ENCODE data around the gene TMCC2. TPM values are rescaled to one million over a fixed set of nuclear protein-coding genes. Genes with fewer than 3 reads are reported as not detected.
"Not testable (repeated sequence)": the region's sequence is repeated elsewhere in the genome, so short reads cannot be mapped to it uniquely, and the experiment has no call there.

TMCC2 gene
- total RNA-seq, 2 experiments from 2014 or later = 9.8 to 10.1 TPM

DNA sequence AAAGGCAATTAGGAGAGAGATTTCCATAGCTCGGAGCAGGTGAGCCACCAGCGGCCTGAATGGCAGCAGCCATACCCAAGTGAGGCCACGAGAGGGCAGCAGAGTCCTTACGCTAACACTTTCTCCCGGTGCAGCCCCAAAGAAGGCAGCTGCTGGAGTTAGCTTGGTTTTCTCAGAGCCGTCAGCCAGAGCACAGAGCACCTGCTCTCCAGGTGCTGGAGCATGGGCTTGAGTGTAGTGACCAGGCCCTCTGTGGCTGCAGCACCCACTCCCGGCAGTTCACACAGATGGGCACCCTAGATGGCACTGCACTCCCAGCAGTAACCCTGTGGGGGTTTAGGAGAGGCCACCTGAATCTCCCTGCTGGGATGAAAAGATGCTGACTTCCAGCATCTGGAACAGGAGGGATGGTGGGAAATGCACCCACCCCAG, 45.8 kb downstream of the TMCC2 start:
- Mint-ChIP-seq H3K4me1 (ENCODE audit: low read depth) (peaks cover 30% of the 10 kb centered on the region), H3K36me3 (no peaks in the 10 kb centered on the region), H3K27me3 (no peaks in the 10 kb centered on the region), H3K4me3 (no peak overlapping the region), H3K9me3 (no peaks in the 10 kb centered on the region), H3K27ac (no peak overlapping the region)
- intact Hi-C loops (cut with micrococcal nuclease) = loop anchor here (1.0 to 5.0 kb wide), 5 partner anchors 11 to 214 kb away; partner anchors contain the start of gene NUAK2
- CTCF ChIA-PET = interaction anchor here (0.6 to 21.5 kb wide), 42 partner anchors 8 to 803 kb away, joined by 3 to 1370 read pairs (median 5); partner anchors contain the start of genes NUAK2 and TMCC2
- POLR2A ChIA-PET = interaction anchor here (1.1 to 1.9 kb wide), 4 partner anchors 11 to 51 kb away, joined by 4 to 14 read pairs (median 8); partner anchors contain the start of gene NUAK2
- peak; percentile 91 for DNase-seq

DNA sequence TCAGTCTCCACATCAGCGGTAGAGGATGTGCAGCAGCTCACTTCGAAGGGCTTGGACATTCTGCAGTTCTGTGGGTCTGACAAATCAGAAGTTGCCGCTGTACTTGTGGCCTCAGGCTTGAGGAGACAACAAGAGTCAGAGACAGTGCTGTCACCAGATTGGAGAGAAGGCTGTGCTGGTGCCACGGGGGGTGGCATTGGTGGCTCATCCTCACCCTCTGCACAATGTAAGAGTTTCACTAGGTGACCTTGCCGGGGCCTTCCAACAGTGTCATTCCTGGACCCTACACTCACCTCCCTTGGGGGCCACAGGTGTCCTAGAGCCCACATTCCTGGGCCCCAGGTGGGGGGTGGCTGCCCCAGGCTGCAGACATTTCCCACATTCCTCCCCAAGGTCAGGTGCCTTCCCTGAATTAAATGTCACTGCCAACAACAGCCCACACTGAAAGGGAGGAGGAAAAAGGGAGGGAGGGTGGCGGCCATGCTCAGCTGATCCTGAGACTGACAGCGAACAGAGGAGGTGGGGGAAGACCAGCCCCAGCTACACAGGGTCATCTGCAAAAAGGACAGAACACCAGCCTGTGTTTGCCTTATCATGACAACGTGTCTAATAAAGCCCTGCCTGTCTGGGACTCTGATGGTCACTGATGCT, 46.4 kb downstream of the TMCC2 start:
- Mint-ChIP-seq H3K4me1 (ENCODE audit: low read depth) (peaks cover 34% of the 10 kb centered on the region), H3K27ac (no peak overlapping the region), H3K36me3 (no peaks in the 10 kb centered on the region), H3K27me3 (no peaks in the 10 kb centered on the region), H3K4me3 (no peak overlapping the region), H3K9me3 (no peaks in the 10 kb centered on the region)
- POLR2A ChIA-PET = interaction anchor here (1.1 to 1.9 kb wide), 4 partner anchors 10 to 51 kb away, joined by 4 to 14 read pairs (median 8); partner anchors contain the start of gene NUAK2
- intact Hi-C loops (cut with micrococcal nuclease) = loop anchor here (5.0 kb wide), 1 partner anchor 213 kb away; no protein-coding TSS in a partner anchor
- DNase-seq = no peak
- CTCF ChIA-PET = interaction anchor here (0.6 to 21.5 kb wide), 36 partner anchors 8 to 257 kb away, joined by 3 to 1370 read pairs (median 5); partner anchors contain the start of genes NUAK2 and TMCC2

- DNase-seq = no peak
- intact Hi-C loops (cut with micrococcal nuclease) = no loop called here
- H3K4me1 Mint-ChIP-seq (ENCODE audit: low read depth) = peaks cover 44% of the 10 kb centered on the region
- ChIA-PET CTCF (interaction anchor here (1.2 to 21.5 kb wide), 7 partner anchors 12 to 250 kb away, joined by 3 to 1370 read pairs (median 4); partner anchors contain the start of gene NUAK2), POLR2A (interaction anchor here (0.7 kb wide), 1 partner anchor 46 kb away, joined by 3 read pairs; the partner anchor contains the start of gene NUAK2)
- no peaks in the 10 kb centered on the region for H3K36me3 Mint-ChIP-seq
- no peak overlapping the region for H3K4me3 Mint-ChIP-seq
- H3K27ac Mint-ChIP-seq = no peak overlapping the region
- H3K27me3 Mint-ChIP-seq = no peaks in the 10 kb centered on the region
- no peaks in the 10 kb centered on the region for H3K9me3 Mint-ChIP-seq
Observed at GRCh38 chr1:205275133-205275532, 47.4 kb downstream of the TMCC2 start.

GRCh38 chr1:205275916-205276688, 48.4 kb downstream of the TMCC2 start:
- Mint-ChIP-seq H3K4me1 (ENCODE audit: low read depth) (peaks cover 48% of the 10 kb centered on the region), H3K4me3 (no peak overlapping the region), H3K36me3 (no peaks in the 10 kb centered on the region), H3K9me3 (no peaks in the 10 kb centered on the region), H3K27ac (no peak overlapping the region), H3K27me3 (no peaks in the 10 kb centered on the region)
- ChIA-PET CTCF (interaction anchor here (1.2 to 21.5 kb wide), 9 partner anchors 11 to 249 kb away, joined by 3 to 1370 read pairs (median 4); partner anchors contain the start of gene NUAK2), POLR2A (no interaction called here)
- intact Hi-C loops (cut with micrococcal nuclease) = no loop called here
- DNase-seq = no peak

- H3K27ac Mint-ChIP-seq = no peak overlapping the region
- H3K36me3 Mint-ChIP-seq = no peaks in the 10 kb centered on the region
- ChIA-PET POLR2A (interaction anchor here (2.0 kb wide), 1 partner anchor 45 kb away, joined by 5 read pairs; the partner anchor contains the start of gene NUAK2), CTCF (interaction anchor here (1.2 to 21.5 kb wide), 6 partner anchors 10 to 211 kb away, joined by 3 to 1370 read pairs (median 5); partner anchors contain the start of gene NUAK2)
- H3K27me3 Mint-ChIP-seq = no peaks in the 10 kb centered on the region
- no peak overlapping the region for H3K4me3 Mint-ChIP-seq
- intact Hi-C loops (cut with micrococcal nuclease) = no loop called here
- peaks cover 48% of the 10 kb centered on the region for H3K4me1 Mint-ChIP-seq (ENCODE audit: low read depth)
- H3K9me3 Mint-ChIP-seq = no peaks in the 10 kb centered on the region
- DNase-seq = no peak
Observed at GRCh38 chr1:205276689-205277065, 48.9 kb downstream of the TMCC2 start.

- CTCF ChIA-PET = interaction anchor here (0.9 to 21.5 kb wide), 4 partner anchors 14 to 244 kb away, joined by 3 to 1370 read pairs (median 4); partner anchors contain the start of gene NUAK2
- Mint-ChIP-seq H3K4me3 (no peak overlapping the region), H3K27me3 (no peaks in the 10 kb centered on the region), H3K4me1 (ENCODE audit: low read depth) (peaks cover 61% of the 10 kb centered on the region), H3K36me3 (no peaks in the 10 kb centered on the region), H3K27ac (no peak overlapping the region), H3K9me3 (no peaks in the 10 kb centered on the region)
- DNase-seq = peak; percentile 53
- intact Hi-C loops (cut with micrococcal nuclease) = no loop called here
- POLR2A ChIA-PET = interaction anchor here (0.8 to 1.2 kb wide), 2 partner anchors 8 to 34 kb away, joined by 3 to 4 read pairs; no protein-coding TSS in a partner anchor
Observed at GRCh38 chr1:205279986-205280385, 52.2 kb downstream of the TMCC2 start.

DNA sequence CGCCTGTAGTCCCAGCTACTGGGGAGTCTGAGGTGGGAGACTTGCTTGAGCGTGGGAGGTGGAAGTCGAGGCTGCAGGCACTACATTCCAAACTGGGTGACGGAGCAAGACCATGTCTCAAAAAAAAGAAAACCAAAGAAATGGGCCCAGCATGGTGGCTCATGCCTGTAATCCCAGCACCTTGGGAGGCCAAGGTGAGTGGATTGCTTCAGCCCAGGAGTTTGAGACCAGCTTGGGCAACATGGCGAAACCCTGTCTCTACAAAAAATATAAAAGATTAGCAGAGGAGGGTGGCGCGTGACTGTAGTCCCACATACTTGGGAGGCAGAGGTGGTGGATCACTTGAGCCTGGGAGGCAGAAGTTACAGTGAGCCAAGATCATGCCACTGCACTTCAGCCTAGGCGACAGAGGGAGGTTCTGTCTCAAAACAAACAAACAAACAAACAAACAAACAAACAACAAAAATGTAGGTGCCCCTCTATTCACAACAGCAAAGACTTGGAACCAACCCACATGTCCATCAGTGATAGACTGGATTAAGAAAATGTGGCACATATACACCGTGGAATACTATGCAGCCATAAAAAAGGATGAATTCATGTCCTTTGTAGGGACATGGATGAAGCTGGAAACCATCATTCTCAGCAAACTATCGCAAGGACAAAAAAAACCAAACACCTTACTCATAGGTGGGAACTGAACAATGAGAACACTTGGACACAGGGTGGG, 53.1 kb downstream of the TMCC2 start:
- H3K9me3 Mint-ChIP-seq; DNase-seq; H3K4me3 Mint-ChIP-seq; H3K27ac Mint-ChIP-seq; H3K27me3 Mint-ChIP-seq; H3K36me3 Mint-ChIP-seq; intact Hi-C loops (cut with micrococcal nuclease): not testable (repeated sequence)
- CTCF ChIA-PET = interaction anchor here (0.6 to 21.5 kb wide), 5 partner anchors 8 to 243 kb away, joined by 3 to 1370 read pairs (median 5); partner anchors contain the start of gene NUAK2
- POLR2A ChIA-PET = interaction anchor here (0.8 kb wide), 1 partner anchor 33 kb away, joined by 3 read pairs; no protein-coding TSS in a partner anchor
- peaks cover 62% of the 10 kb centered on the region for H3K4me1 Mint-ChIP-seq (ENCODE audit: low read depth)

DNA sequence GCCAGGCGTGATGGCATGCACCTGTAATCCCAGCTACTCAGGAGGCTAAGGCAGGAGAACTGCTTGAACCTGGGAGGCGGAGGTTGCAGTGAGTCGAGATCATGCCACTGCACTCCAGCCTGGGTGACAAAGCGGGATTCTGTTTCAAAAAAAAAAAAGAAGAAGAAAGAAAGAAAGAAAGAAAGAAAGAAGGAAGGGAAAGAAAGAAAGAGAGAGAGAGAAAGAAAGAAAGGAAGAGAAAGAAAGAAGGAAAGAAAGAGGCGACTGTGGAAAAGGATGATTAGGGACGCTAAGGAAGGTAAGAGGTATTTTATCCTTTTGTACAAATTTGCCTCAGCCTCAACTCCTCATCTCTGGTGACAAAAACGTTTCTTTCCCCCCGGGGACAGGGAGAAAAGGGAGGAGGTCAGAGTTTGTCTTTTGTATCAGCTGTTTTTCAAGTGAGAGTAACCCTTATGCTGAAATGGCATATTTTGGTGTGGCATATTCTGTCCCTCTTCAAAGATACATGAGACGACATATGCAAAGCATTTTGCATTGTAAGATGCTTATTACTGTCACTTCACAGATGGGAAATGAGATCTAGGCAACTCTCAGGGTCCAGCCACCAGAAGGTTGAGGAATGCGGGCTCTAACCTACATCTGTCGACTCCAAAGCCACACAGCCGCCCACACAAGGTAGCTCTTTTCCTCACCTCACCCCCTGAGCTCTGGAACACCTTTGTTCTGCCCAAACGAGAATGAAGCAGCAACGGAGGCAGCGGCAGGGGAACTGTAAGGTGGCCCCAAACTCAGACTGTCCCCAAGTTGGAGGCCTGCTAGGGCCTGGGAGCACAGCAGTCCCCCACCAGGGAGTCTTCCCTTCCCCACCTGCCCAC, 55.8 kb downstream of the TMCC2 start:
- peaks cover 81% of the 10 kb centered on the region for H3K4me1 Mint-ChIP-seq (ENCODE audit: low read depth)
- intact Hi-C loops (cut with micrococcal nuclease) = loop anchor here (1.0 to 2.0 kb wide), 2 partner anchors 10 to 55 kb away; no protein-coding TSS in a partner anchor
- POLR2A ChIA-PET = interaction anchor here (1.1 kb wide), 1 partner anchor 10 kb away, joined by 6 read pairs; no protein-coding TSS in a partner anchor
- no peak overlapping the region for H3K27ac Mint-ChIP-seq
- peak; percentile 35 for DNase-seq
- no peak overlapping the region for H3K4me3 Mint-ChIP-seq
- H3K27me3 Mint-ChIP-seq = no peaks in the 10 kb centered on the region
- H3K36me3 Mint-ChIP-seq = no peaks in the 10 kb centered on the region
- CTCF ChIA-PET = interaction anchor here (0.7 to 21.5 kb wide), 3 partner anchors 9 to 41 kb away, joined by 3 to 1370 read pairs (median 93); partner anchors contain the start of gene NUAK2
- H3K9me3 Mint-ChIP-seq = no peaks in the 10 kb centered on the region

GRCh38 chr1:205284420-205285144, 56.8 kb downstream of the TMCC2 start:
- peak; percentile 95 for DNase-seq
- intact Hi-C loops (cut with micrococcal nuclease) = loop anchor here (1.0 to 5.0 kb wide), 7 partner anchors 11 to 463 kb away; partner anchors contain the start of genes ELK4, NUAK2 and RBBP5
- Mint-ChIP-seq H3K36me3 (no peaks in the 10 kb centered on the region), H3K27ac (peak overlapping the region; percentile 68), H3K4me3 (peak overlapping the region; percentile 38), H3K9me3 (no peaks in the 10 kb centered on the region), H3K27me3 (no peaks in the 10 kb centered on the region), H3K4me1 (ENCODE audit: low read depth) (peaks cover 77% of the 10 kb centered on the region)
- POLR2A ChIA-PET = interaction anchor here (0.8 to 4.7 kb wide), 3 partner anchors 11 to 37 kb away, joined by 3 to 24 read pairs (median 6); partner anchors contain the start of gene NUAK2
- CTCF ChIA-PET = interaction anchor here (0.8 to 21.5 kb wide), 5 partner anchors 10 to 157 kb away, joined by 3 to 1370 read pairs (median 5); partner anchors contain the start of gene NUAK2

Measured in activated CD4-positive, alpha-beta memory T cell treated with anti-CD3 and anti-CD28 coated beads for 36 hours (primary cell).